H9 (cell line): ENCODE measurements around the gene LRMDA. TPM values are rescaled to one million over a fixed set of nuclear protein-coding genes. Genes with fewer than 3 reads are reported as not detected.

Experiments
- DNase-seq: peaks from one replicate; pipeline ENCODE4 v3.0.0-alpha.2; 2017
- H2AFZ ChIP-seq: one replicate; pipeline ENCODE4 v1.6.1; 2013; ENCODE audit warnings: mild to moderate bottlenecking, low read length, control low read depth, moderate library complexity
- H2AK5ac ChIP-seq: 2 replicates; pipeline ENCODE4 v1.6.1; 2013; ENCODE audit warnings: low read length, control low read depth, mixed read lengths; ENCODE audit not compliant: insufficient read length
- H2BK120ac ChIP-seq: one replicate; pipeline ENCODE4 v1.6.1; 2013; ENCODE audit warnings: low read depth, mild to moderate bottlenecking, low read length, control low read depth, inconsistent platforms; ENCODE audit not compliant: poor library complexity, severe bottlenecking
- H2BK12ac ChIP-seq: 2 replicates; pipeline ENCODE4 v1.6.1; 2013; ENCODE audit warnings: low read length, control low read depth, mixed read lengths, low read depth; ENCODE audit not compliant: insufficient read length
- H2BK15ac ChIP-seq: 2 replicates; pipeline ENCODE4 v1.6.1; 2013; ENCODE audit warnings: low read depth, low read length, control low read depth
- H2BK20ac ChIP-seq: one replicate; pipeline ENCODE4 v1.6.1; 2013; ENCODE audit warnings: low read depth, mild to moderate bottlenecking, low read length, control low read depth, inconsistent platforms; ENCODE audit not compliant: poor library complexity, severe bottlenecking
- H2BK5ac ChIP-seq: 2 replicates; pipeline ENCODE4 v1.6.1; 2013; ENCODE audit warnings: low read length, control low read depth, mixed read lengths; ENCODE audit not compliant: insufficient read length
- H3K14ac ChIP-seq: 2 replicates; pipeline ENCODE4 v1.6.1; 2013; ENCODE audit warnings: low read length, control low read depth; ENCODE audit not compliant: insufficient read depth
- H3K18ac ChIP-seq: 2 replicates; pipeline ENCODE4 v1.6.1; 2013; ENCODE audit warnings: low read depth, mild to moderate bottlenecking, mixed read lengths, low read length, control low read depth; ENCODE audit not compliant: insufficient read length
- H3K23ac ChIP-seq: 2 replicates; pipeline ENCODE4 v1.6.1; 2013; ENCODE audit warnings: low read length, control low read depth, mixed read lengths, low read depth; ENCODE audit not compliant: insufficient read length
- H3K23me2 ChIP-seq: 2 replicates; pipeline ENCODE4 v1.6.1; 2013; ENCODE audit warnings: low read depth, mild to moderate bottlenecking, mixed read lengths, low read length, control low read depth; ENCODE audit not compliant: insufficient read length, poor library complexity, severe bottlenecking
- H3K27ac ChIP-seq: 2 replicates; pipeline ENCODE4 v1.5.1; 2013; ENCODE audit warnings: low read length, control low read depth, mixed read lengths, low read depth; ENCODE audit not compliant: insufficient read length
- H3K27me3 ChIP-seq: 2 replicates; pipeline ENCODE4 v1.6.1; 2013; ENCODE audit warnings: low read length, control low read depth, inconsistent platforms; ENCODE audit not compliant: insufficient read depth
- H3K4ac ChIP-seq: 2 replicates; pipeline ENCODE4 v1.6.1; 2013; ENCODE audit warnings: low read depth, mild to moderate bottlenecking, control low read depth, inconsistent platforms, low read length, moderate library complexity
- H3K4me1 ChIP-seq: 2 replicates; pipeline ENCODE4 v1.6.1; 2013; ENCODE audit warnings: low read length, control low read depth, inconsistent platforms; ENCODE audit not compliant: insufficient read depth
- H3K4me2 ChIP-seq: 2 replicates; pipeline ENCODE4 v1.6.1; 2013; ENCODE audit warnings: low read length, control low read depth, mixed read lengths; ENCODE audit not compliant: insufficient read length, insufficient read depth
- H3K56ac ChIP-seq: 2 replicates; pipeline ENCODE4 v1.6.1; 2013; ENCODE audit warnings: low read depth, mild to moderate bottlenecking, mixed read lengths, low read length, control low read depth; ENCODE audit not compliant: insufficient read length
- H3K79me1 ChIP-seq: 2 replicates; pipeline ENCODE4 v1.6.1; 2013; ENCODE audit warnings: low read depth, mild to moderate bottlenecking, moderate library complexity, low read length, control low read depth, inconsistent platforms; ENCODE audit not compliant: insufficient read depth, poor library complexity, severe bottlenecking
- H3K79me2 ChIP-seq: 2 replicates; pipeline ENCODE4 v1.6.1; 2013; ENCODE audit warnings: low read length, control low read depth, inconsistent platforms; ENCODE audit not compliant: insufficient read depth
- H3K9ac ChIP-seq: 2 replicates; pipeline ENCODE4 v1.6.1; 2013; ENCODE audit warnings: low read length, control low read depth, mixed read lengths; ENCODE audit not compliant: insufficient read length; ENCODE audit errors: extremely low read depth
- H3K9me3 ChIP-seq: one replicate; pipeline ENCODE4 v1.6.1; 2013; ENCODE audit warnings: low read depth, low read length, inconsistent platforms; ENCODE audit not compliant: control insufficient read depth
- H3T11ph ChIP-seq: one replicate; pipeline ENCODE4 v1.6.1; 2013; ENCODE audit warnings: mild to moderate bottlenecking, low read length, control low read depth, inconsistent platforms
- H4K20me1 ChIP-seq: one replicate; pipeline ENCODE4 v1.6.1; 2013; ENCODE audit not compliant: control insufficient read depth, insufficient read length, insufficient read depth
- H4K5ac ChIP-seq: 2 replicates; pipeline ENCODE4 v1.6.1; 2013; ENCODE audit warnings: low read depth, mild to moderate bottlenecking, mixed read lengths, low read length, control low read depth; ENCODE audit not compliant: insufficient read length
- H4K8ac ChIP-seq: replicated peaks from 2 replicates; pipeline ENCODE4 v1.6.1; 2013; ENCODE audit warnings: low read length, control low read depth, mixed read lengths, low read depth; ENCODE audit not compliant: insufficient read length
- H4K91ac ChIP-seq: 2 replicates; pipeline ENCODE4 v1.6.1; 2013; ENCODE audit warnings: low read depth, mild to moderate bottlenecking, moderate library complexity, mixed read lengths, low read length, control low read depth; ENCODE audit not compliant: insufficient read length
- H3K27ac Mint-ChIP-seq, 3 experiments: 2 replicates in 2 of 3; 3 replicates in 1 of 3; pipeline ENCODE4 v1.8.0; 2020 to 2021; ENCODE audit warnings: mixed read lengths in 3 of 3, mild to moderate bottlenecking in 1 of 3, moderate library complexity in 1 of 3
- H3K27me3 Mint-ChIP-seq: 2 replicates; pipeline ENCODE4 v1.8.0; 2021; ENCODE audit warnings: low read depth, mild to moderate bottlenecking, moderate library complexity, mixed read lengths
- H3K36me3 Mint-ChIP-seq, 3 experiments: 2 replicates in 2 of 3; 3 replicates in 1 of 3; pipeline ENCODE4 v1.8.0; 2020 to 2021; ENCODE audit warnings: low read depth in 3 of 3, mixed read lengths in 3 of 3; ENCODE audit not compliant: insufficient read depth in 1 of 3
- H3K4me1 Mint-ChIP-seq, 2 experiments: 2 replicates each; pipeline ENCODE4 v1.8.0; 2020; ENCODE audit warnings: mixed read lengths in 2 of 2
- H3K4me3 Mint-ChIP-seq, 2 experiments: 2 replicates in 1 of 2; 3 replicates in 1 of 2; pipeline ENCODE4 v1.8.0; 2020 to 2021; ENCODE audit warnings: mild to moderate bottlenecking in 2 of 2, mixed read lengths in 2 of 2, moderate library complexity in 1 of 2
- H3K9me3 Mint-ChIP-seq, 2 experiments: 2 replicates in 1 of 2; 3 replicates in 1 of 2; pipeline ENCODE4 v1.8.0; 2020; ENCODE audit warnings: mild to moderate bottlenecking in 2 of 2, mixed read lengths in 2 of 2, moderate library complexity in 1 of 2
- WGBS: extraction: QIAGEN DNeasy Blood & Tissue Kit; methylation state at CpG from one replicate; pipeline ENCODE4 v1.1.7; 2013; ENCODE audit warnings: missing lambda C conversion rate, low lambda C conversion rate, mixed read lengths; ENCODE audit not compliant: insufficient read length; ENCODE audit errors: extremely low coverage; 5-methylcytosine and 5-hydroxymethylcytosine counted together
- total RNA-seq: library from RNA; stranded (reverse); gene quantifications from 2 replicates; pipeline ENCODE4 v1.2.1, GENCODE V29; 2021
- TF ChIP-seq, protein P1 (sequence below): fragments of 200-600 bp; sonication (generic); conservative IDR thresholded peaks from 3 replicates; pipeline ENCODE4 v1.8.0; 2021; ENCODE audit warnings: antibody characterized with exemption, mild to moderate bottlenecking

The LRMDA gene
- total RNA-seq, 1 experiment from 2014 or later, result 1.8 TPM

GRCh38 chr10:75754096-75754831 is 322.8 kb downstream of the LRMDA start:
- Mint-ChIP-seq H3K27ac (no peak overlapping the region; a peak in 1 of 7 replicates), H3K27me3 (0 out of 2 replicates have a peak, but pooled peaks cover 1% of the 10 kb centered on the region), H3K9me3 (peaks cover 11 to 16% of the 10 kb centered on the region in 2 experiments; a peak in 4 of 5 replicates), H3K4me3 (no peak overlapping the region), H3K4me1 (peaks cover 10 to 12% of the 10 kb centered on the region in 2 experiments; a peak in 3 of 4 replicates), H3K36me3 (peaks cover 3 to 14% (median 4%) of the 10 kb centered on the region in 3 experiments; a peak in 5 of 7 replicates)
- no peak overlapping the region for H3K14ac ChIP-seq
- H3K4me1 ChIP-seq, result no peaks in the 10 kb centered on the region
- no CpG with 5 or more reads among the region's 6 CpGs for WGBS
- no peak overlapping the region for H2AFZ ChIP-seq
- H3K18ac ChIP-seq, result no peak overlapping the region
- H2BK15ac ChIP-seq, result no peak overlapping the region
- TF ChIP-seq, protein P1, sequence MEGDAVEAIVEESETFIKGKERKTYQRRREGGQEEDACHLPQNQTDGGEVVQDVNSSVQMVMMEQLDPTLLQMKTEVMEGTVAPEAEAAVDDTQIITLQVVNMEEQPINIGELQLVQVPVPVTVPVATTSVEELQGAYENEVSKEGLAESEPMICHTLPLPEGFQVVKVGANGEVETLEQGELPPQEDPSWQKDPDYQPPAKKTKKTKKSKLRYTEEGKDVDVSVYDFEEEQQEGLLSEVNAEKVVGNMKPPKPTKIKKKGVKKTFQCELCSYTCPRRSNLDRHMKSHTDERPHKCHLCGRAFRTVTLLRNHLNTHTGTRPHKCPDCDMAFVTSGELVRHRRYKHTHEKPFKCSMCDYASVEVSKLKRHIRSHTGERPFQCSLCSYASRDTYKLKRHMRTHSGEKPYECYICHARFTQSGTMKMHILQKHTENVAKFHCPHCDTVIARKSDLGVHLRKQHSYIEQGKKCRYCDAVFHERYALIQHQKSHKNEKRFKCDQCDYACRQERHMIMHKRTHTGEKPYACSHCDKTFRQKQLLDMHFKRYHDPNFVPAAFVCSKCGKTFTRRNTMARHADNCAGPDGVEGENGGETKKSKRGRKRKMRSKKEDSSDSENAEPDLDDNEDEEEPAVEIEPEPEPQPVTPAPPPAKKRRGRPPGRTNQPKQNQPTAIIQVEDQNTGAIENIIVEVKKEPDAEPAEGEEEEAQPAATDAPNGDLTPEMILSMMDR, result no peak
- no peaks in the 10 kb centered on the region for H3K27me3 ChIP-seq
- no peak for DNase-seq
- H2BK5ac ChIP-seq, result no peak overlapping the region
- H3K4me2 ChIP-seq, result no peak overlapping the region
- no peak overlapping the region for H3K4ac ChIP-seq
- H3K56ac ChIP-seq, result no peak overlapping the region
- no peak overlapping the region for H3K9ac ChIP-seq
- no peak overlapping the region for H2AK5ac ChIP-seq
- no peak overlapping the region for H2BK20ac ChIP-seq
- no peak overlapping the region for H2BK120ac ChIP-seq
- H4K8ac ChIP-seq, result no peak overlapping the region
- no peaks in the 10 kb centered on the region for H4K20me1 ChIP-seq
- H4K5ac ChIP-seq, result no peak overlapping the region
- no peak overlapping the region for H4K91ac ChIP-seq
- H3K9me3 ChIP-seq, result no peaks in the 10 kb centered on the region
- no peak overlapping the region for H3K27ac ChIP-seq
- no peak overlapping the region for H3T11ph ChIP-seq
- no peaks in the 10 kb centered on the region for H3K23me2 ChIP-seq
- no peaks in the 10 kb centered on the region for H3K79me2 ChIP-seq
- H2BK12ac ChIP-seq, result no peak overlapping the region
- H3K79me1 ChIP-seq, result no peaks in the 10 kb centered on the region
- no peak overlapping the region for H3K23ac ChIP-seq
